ENCODE results near the gene MTUS2.
A peak's percentile ranks its signal among the peaks of the same experiment; 100 is the strongest.

Gene MTUS2

DNA sequence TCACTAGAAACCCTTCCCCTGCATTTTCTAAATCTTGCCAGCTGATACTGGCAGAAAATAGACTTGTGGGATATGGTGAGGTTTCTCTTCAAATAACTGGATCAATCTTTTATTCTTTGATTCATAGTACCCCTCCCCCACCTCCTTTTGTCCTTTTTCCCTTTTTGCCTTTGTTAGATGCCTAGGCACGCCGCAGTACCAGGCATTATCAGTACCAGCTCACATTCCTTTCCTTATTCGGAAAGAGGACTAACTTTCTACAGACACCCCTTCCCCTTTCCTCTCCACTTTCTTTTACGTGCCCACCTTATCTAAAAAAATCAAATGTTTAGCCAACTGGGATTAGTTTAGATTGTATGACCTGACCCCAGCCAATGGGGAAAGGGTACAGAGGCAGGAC, 226.4 kb downstream of the MTUS2 start:
- no peak for DNase-seq

DNA sequence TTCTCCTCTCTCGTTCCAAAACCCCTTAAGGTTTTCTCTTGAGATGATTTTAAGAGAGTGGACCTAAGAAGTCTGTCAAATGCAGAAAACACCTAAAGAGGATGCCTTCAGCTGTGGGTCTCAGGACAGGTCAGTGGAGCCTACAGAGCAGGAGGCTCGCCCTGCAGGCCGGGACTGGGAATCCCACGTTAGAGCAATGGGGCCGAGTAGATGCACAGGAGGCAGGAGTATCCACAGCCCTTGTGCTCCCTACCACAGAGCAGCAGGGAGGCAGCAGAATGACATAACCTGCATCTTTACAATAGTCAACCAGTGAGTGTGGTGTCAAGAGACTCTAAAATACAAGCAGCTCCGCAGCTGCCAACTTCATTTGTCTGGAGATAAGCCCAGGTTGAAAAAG, 229.4 kb downstream of the MTUS2 start:
- DNase-seq: no peak

DNA sequence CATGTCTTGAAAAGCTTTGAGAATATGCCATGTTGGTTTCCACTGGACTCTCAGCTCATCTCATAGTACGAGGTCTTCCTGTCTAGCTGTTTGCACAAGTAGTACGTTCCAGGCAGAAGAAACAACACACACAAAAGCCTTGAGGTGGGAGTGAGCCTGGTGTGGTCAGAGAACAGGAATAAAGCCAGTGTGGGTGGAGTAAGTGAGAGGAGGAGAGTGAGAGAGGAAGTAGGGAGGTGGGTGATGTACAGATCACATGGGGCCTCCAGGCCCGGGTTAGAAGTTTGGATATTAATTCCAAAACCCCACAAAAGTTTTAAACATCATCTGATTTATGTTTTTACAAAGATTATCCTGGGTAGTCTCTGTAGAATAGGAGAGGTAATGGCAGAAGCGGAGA, 230.6 kb downstream of the MTUS2 start:
- DNase-seq: no peak

GRCh38 chr13:29059800-29060199, 239.7 kb downstream of the MTUS2 start:
- no peak for DNase-seq

DNA sequence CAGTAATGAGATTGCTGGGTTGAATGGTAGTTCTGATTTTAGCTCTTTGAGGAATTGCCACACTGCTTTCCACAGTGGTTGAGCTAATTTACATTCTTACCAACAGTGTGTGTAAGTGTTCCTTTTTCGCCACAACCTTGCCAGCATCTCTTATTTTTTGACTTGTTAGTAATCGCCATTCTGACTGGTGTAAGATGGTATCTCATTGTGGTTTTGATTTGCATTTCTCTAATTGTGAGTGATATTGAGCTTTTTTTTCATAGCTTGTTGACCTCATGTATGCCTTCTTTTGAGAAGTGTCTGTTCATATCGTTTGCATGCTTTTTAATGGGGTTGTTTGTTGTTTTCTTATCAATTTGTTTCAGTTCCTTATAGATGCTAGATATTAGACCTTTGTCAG, 245.0 kb downstream of the MTUS2 start:
- DNase-seq: peak; percentile 20

DNA sequence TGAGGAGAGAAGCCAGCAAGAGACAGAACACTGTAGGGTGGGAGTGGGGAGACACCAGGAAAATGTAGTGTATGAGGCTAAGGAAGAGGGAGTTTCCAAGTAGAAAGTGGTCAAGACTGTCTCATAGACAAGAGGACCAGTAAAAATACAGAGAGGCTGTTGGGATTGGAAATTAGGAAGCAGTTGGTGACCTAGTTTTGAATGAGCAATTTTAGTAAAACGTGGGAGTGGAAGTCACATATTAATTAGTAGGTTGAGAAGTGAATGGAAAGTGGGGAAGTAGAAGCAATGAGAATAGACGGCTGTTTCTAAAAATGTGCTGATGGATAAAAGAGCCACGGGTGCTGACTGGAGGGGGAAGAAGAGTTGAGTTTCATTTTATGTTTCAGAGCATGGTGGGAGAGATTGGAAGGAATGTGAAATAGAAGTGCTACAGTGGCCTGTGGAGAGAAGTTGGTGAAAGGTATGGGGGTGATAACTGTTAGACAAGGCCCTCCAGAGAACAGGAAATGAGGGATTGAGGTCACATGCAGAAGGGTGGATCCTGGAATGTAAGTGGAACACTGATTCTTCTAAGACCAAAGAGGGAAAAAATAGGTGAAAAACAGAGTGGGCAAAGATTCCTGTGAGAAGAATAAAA, 247.3 kb downstream of the MTUS2 start:
- no peak for DNase-seq

DNA sequence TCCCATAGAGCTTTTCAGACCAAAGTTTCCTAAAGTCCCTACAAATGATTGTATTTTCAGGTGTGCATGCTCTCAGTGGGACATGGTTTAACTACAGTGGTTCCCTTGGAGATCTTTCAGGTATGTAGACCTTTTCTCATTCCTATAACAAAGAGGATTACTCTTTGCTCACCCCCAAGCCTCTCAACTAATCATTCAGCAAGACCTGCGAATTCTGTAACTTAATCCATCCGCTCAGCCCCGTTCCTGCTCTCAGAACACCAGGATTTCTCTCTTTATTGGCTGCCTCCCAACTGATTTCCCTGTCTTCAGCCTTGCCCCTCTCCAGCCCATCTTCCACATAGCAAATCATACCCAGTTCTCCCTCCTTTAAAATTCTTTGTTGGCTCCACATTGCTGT, 253.6 kb downstream of the MTUS2 start:
- DNase-seq: no peak

DNA sequence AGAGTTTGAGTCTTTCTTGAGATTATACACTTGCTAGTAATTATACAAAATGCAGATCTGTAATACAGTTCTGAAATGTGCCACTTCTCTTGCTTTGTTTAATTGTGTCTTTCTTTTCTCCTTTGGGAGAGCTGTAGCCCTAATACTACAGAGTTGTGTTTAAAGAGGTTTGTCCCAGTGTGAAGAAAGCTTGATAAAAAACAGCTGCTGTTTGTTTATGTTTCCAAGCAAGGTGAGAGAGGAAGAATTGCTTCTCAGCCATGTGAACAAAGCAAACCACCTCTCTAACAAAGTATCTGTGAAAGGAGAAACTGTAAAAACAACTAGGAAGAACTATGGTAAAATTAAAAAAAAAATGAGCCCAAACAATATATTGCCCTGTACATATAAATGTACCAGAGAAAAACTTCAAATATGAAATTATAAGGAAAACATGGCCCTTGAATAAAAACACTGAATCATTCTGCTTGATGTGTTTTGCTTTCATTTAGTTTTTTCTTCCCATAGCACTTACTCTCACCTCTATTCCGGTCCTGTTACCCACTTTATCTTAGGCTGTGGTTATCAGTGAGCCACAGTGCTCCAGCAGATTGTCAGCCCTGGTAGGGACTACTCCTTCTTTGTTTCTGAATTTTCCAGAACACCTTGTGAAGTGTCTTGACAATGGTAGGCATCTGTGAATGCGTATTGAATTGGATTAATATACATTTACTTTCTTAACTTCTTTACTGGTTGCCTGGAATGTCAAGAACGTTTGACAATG, 257.1 kb downstream of the MTUS2 start:
- DNase-seq: no peak

- DNase-seq: no peak
Measured at GRCh38 chr13:29081036-29081435, 260.9 kb downstream of the MTUS2 start.

GRCh38 chr13:29081697-29082440, 261.7 kb downstream of the MTUS2 start:
- no peak for DNase-seq

- DNase-seq: no peak
Measured at GRCh38 chr13:29099781-29100406, 279.8 kb downstream of the MTUS2 start.

DNA sequence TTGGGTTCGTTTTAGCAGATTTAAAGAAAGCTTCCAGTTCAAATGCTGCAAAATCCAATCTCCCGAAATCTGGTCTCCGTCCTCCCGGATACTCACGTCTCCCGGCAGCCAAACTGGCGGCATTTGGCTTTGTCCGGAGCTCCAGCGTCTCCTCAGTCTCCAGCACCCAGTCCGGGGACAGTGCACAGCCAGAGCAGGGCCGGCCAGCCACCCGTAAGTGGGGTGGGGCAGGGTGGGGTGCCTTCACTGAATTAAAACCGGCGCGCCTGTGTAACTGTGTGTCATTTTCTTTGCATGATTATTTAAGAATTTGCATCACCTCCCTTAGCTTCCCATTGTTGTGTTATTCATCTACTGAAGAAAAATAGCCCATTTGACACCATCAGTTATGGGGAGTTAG, 280.6 kb downstream of the MTUS2 start:
- no peak for DNase-seq

- no peak for DNase-seq
Measured at GRCh38 chr13:29101409-29101808, 281.3 kb downstream of the MTUS2 start.

DNA sequence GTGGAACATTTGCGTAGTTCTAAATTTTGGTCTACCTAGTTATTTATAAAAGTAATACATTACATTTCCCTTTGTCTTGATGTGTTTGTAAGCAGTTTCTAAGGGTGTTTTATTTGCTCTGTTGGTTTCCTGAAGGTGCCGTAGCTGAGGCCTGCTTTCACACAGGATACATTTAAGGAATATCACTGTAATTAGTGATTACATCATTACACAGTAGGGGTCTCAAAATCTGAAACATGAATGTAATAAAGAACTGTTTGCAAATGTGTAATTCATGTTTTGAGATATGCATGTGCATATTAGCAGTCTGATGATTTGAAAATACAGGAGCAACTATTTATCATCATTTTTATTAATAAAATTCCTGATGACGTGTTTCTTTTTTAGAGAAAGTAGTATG, 281.8 kb downstream of the MTUS2 start:
- no peak for DNase-seq

GRCh38 chr13:29103065-29103800, 283.1 kb downstream of the MTUS2 start:
- no peak for DNase-seq

GRCh38 chr13:29104461-29104860, 284.3 kb downstream of the MTUS2 start:
- no peak for DNase-seq

GRCh38 chr13:29105779-29106178, 285.6 kb downstream of the MTUS2 start:
- no peak for DNase-seq

- DNase-seq: no peak
Measured at GRCh38 chr13:29106651-29107050, 286.5 kb downstream of the MTUS2 start.

GRCh38 chr13:29108068-29108786, 288.1 kb downstream of the MTUS2 start:
- no peak for DNase-seq

DNA sequence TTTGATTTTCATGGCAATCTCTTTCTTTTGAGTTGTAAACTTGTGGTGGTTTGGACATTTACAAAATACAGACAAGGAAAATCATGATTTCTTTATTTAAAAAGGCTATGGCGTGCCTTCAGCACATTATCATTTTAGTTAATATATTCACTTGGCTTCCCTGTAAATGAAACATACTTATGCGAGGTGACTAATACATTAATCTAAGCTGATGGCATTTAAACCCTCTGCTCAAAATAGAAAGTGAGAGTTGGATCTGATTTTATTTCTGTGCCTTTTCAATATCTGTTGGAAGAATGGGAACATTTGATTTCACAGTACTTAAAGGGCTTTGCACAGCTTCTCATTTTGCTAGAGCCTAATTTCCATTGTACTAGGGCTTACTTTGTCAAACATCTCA, 289.8 kb downstream of the MTUS2 start:
- DNase-seq: no peak

DNA sequence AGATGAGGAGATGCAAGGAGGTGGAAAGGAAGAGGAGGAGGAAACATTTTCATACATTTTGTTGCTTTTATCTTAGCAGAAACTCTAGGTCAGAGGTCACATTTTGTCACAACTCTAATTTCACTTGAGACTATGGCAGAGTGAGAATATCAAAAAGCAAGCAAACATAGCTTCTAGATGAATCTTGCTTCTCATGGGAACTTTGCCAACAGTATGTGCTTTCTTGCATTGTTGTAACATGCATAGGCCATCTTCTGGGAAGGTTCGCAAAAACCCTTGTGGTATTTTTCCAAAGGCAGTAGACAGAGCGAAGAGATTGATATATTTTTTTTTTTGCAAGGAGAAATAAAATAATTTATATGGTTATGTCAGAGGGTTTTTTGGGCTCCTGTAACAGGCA, 291.3 kb downstream of the MTUS2 start:
- DNase-seq: no peak

DNA sequence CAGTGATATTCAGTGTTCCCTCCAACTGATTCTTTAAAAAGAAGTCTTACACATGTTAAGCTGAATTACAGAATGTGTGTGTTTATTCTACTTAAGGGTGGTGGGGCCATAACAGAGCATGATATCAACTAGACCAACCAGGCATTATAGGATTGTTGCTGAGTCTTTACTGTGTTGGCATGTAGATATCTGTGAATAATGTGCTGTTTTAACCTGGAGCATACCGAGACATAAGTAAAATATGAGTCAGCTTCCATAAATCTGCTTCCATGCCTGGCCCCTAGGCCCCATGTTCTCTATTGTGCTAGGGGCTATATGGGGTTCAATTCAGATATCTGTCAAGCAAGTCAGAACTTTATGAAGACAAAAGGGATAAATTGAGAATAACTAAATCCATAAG, 295.7 kb downstream of the MTUS2 start:
- no peak for DNase-seq
